ENCODE results near the gene SUGP2. TPM values are rescaled to one million over a fixed set of nuclear protein-coding genes. Genes with fewer than 3 reads are reported as not detected.

The SUGP2 gene
- total and polyA plus RNA-seq, 2 of the 13 experiments (the other 11 are each of a cell fraction or from before 2014, with no cell fraction given), result 40.6 to 57.7 TPM

GRCh38 chr19:18943465-18943864, 89.9 kb downstream of the SUGP2 start (continued):
- peak; percentile 33; the same call in 1 of the 2 replicates for TF ChIP-seq ZNF574 (CRISPR knock-in tag; IDR thresholded peaks at IDR 0.05)
- TF ChIP-seq ZNF703 (CRISPR knock-in tag; IDR thresholded peaks at IDR 0.05; ENCODE audit: borderline replicate concordance), result no peak
- TF ChIP-seq HOXA7 (CRISPR knock-in tag; IDR thresholded peaks at IDR 0.05), result no peak
- no peak for TF ChIP-seq CENPT (CRISPR knock-in tag; IDR thresholded peaks at IDR 0.05; ENCODE audit: low read depth)
- no peak for TF ChIP-seq ZNF33A (CRISPR knock-in tag; IDR thresholded peaks at IDR 0.05; ENCODE audit: borderline replicate concordance)
- TF ChIP-seq HOXA9 (CRISPR knock-in tag; IDR thresholded peaks at IDR 0.05; ENCODE audit: borderline replicate concordance), result no peak
- TF ChIP-seq CC2D1A (CRISPR knock-in tag; IDR thresholded peaks at IDR 0.05), result no peak
- no peak for TF ChIP-seq NR2F1 (CRISPR knock-in tag; IDR thresholded peaks at IDR 0.05)
- TF ChIP-seq ISL2 (CRISPR knock-in tag; IDR thresholded peaks at IDR 0.05), result 0 out of 2 replicates have a peak, but pooled peaks have one; percentile 16
- TF ChIP-seq ZNF362 (CRISPR knock-in tag; IDR thresholded peaks at IDR 0.05; ENCODE audit: borderline replicate concordance), result no peak
- TF ChIP-seq ELF3 (CRISPR knock-in tag; IDR thresholded peaks at IDR 0.05), result no peak
- TF ChIP-seq ADNP (CRISPR knock-in tag; IDR thresholded peaks at IDR 0.05), result peak; percentile 90
- no peak for TF ChIP-seq SMAD3 (CRISPR knock-in tag; IDR thresholded peaks at IDR 0.05)
- no peak for TF ChIP-seq PBX2 (CRISPR knock-in tag; IDR thresholded peaks at IDR 0.05)
- TF ChIP-seq, protein P1, sequence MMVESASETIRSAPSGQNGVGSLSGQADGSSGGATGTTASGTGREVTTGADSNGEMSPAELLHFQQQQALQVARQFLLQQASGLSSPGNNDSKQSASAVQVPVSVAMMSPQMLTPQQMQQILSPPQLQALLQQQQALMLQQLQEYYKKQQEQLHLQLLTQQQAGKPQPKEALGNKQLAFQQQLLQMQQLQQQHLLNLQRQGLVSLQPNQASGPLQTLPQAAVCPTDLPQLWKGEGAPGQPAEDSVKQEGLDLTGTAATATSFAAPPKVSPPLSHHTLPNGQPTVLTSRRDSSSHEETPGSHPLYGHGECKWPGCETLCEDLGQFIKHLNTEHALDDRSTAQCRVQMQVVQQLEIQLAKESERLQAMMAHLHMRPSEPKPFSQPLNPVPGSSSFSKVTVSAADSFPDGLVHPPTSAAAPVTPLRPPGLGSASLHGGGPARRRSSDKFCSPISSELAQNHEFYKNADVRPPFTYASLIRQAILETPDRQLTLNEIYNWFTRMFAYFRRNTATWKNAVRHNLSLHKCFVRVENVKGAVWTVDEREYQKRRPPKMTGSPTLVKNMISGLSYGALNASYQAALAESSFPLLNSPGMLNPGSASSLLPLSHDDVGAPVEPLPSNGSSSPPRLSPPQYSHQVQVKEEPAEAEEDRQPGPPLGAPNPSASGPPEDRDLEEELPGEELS (CRISPR knock-in tag; IDR thresholded peaks at IDR 0.05), result 0 out of 2 replicates have a peak, but pooled peaks have one; percentile 11
- no peak for TF ChIP-seq AGO1 (IDR thresholded peaks at IDR 0.05; ENCODE audit: low read depth, low read length, poor library complexity, severe bottlenecking)
- no peak for TF ChIP-seq BHLHE40 (IDR thresholded peaks at IDR 0.05; ENCODE audit: low read length)
- TF ChIP-seq PHB2 (IDR thresholded peaks at IDR 0.05; ENCODE audit: partially characterized antibody), result no peak
- peak; percentile 100 for TF ChIP-seq ZNF329 (CRISPR knock-in tag; IDR thresholded peaks at IDR 0.05; ENCODE audit: low read depth)
- no peak for TF ChIP-seq ZSCAN21 (CRISPR knock-in tag; IDR thresholded peaks at IDR 0.05; ENCODE audit: borderline replicate concordance)
- peak; percentile 27; the same call in 1 of the 2 replicates for TF ChIP-seq ZNF350 (CRISPR knock-in tag; IDR thresholded peaks at IDR 0.05; ENCODE audit: borderline replicate concordance, low read depth)
- TF ChIP-seq ZNF24 (IDR thresholded peaks at IDR 0.05), result no peak
- TF ChIP-seq MZF1 (CRISPR knock-in tag; IDR thresholded peaks at IDR 0.05; ENCODE audit: borderline replicate concordance), result no peak
- TF ChIP-seq SMARCC2 (IDR thresholded peaks at IDR 0.05), result no peak
